PC-3 (cell line): ENCODE results near the gene KRTCAP2. TPM values are rescaled to one million over a fixed set of nuclear protein-coding genes. Genes with fewer than 3 reads are reported as not detected.
"Not testable (repeated sequence)": the region's sequence is repeated elsewhere in the genome, so short reads cannot be mapped to it uniquely, and the experiment has no call there.

Experiments used
- ATAC-seq: fragments of 200-7000 bp; cut with Tn5 transposase; 2 replicates; pipeline ENCODE4 v1.9.1; 2020; ENCODE audit warnings: mild to moderate bottlenecking, moderate library complexity
- BruUV-seq: library from RNA; stranded (reverse); fragments of 400-500 nt; replicated peaks from 2 replicates; lab custom pipeline; 2021; lab: Mats Ljungman, UMichigan
- CTCF ChIA-PET: fragments of 300-600 bp; sonication (Branson Sonifier 250); formaldehyde crosslinking; loops from one replicate; lab custom pipeline; 2022; ENCODE audit warnings: antibody characterized with exemption; lab: Charles Lee
- POLR2A ChIA-PET: fragments of 300-600 bp; sonication (Branson Sonifier 250); formaldehyde crosslinking; loops from one replicate; lab custom pipeline; 2022; ENCODE audit warnings: antibody characterized with exemption; ENCODE audit not compliant: unreplicated experiment; lab: Charles Lee
- DNase-seq: peaks from one replicate; pipeline ENCODE4 v3.0.0-alpha.2; 2015
- H2AFZ ChIP-seq: fragments of 300-600 bp; sonication (generic); 2 replicates; pipeline ENCODE4 v1.6.0; 2016; ENCODE audit warnings: antibody characterized with exemption, low read length
- H3F3A ChIP-seq: fragments of 300-600 bp; sonication (generic); one replicate; pipeline ENCODE4 v1.6.0; 2017; ENCODE audit warnings: antibody characterized with exemption, low read length, control low read depth, mild to moderate bottlenecking; ENCODE audit not compliant: unreplicated experiment
- H3K27ac ChIP-seq: fragments of 300-600 bp; sonication (generic); 2 replicates; pipeline ENCODE4 v1.5.1; 2016; ENCODE audit warnings: mild to moderate bottlenecking, low read length
- H3K27me3 ChIP-seq: fragments of 300-600 bp; sonication (generic); 2 replicates; pipeline ENCODE4 v1.6.1; 2016; ENCODE audit warnings: low read length, mixed read lengths
- H3K36me3 ChIP-seq: fragments of 300-600 bp; sonication (generic); 2 replicates; pipeline ENCODE4 v1.6.1; 2016; ENCODE audit warnings: low read depth, mixed run types, low read length, mixed read lengths
- H3K4me1 ChIP-seq: fragments of 300-600 bp; sonication (generic); 2 replicates; pipeline ENCODE4 v1.5.1; 2016; ENCODE audit warnings: low read length; ENCODE audit not compliant: insufficient read depth
- H3K4me2 ChIP-seq: fragments of 300-600 bp; sonication (generic); 2 replicates; pipeline ENCODE4 v1.6.0; 2016; ENCODE audit warnings: low read length
- H3K4me3 ChIP-seq: fragments of 300-600 bp; sonication (generic); 2 replicates; pipeline ENCODE4 v1.5.1; 2016; ENCODE audit warnings: mild to moderate bottlenecking, low read length, mixed read lengths
- H3K79me2 ChIP-seq: fragments of 300-600 bp; sonication (generic); 2 replicates; pipeline ENCODE4 v1.6.1; 2017; ENCODE audit warnings: low read length, mixed read lengths
- H3K9ac ChIP-seq: fragments of 300-600 bp; sonication (generic); 2 replicates; pipeline ENCODE4 v1.6.0; 2016; ENCODE audit warnings: mild to moderate bottlenecking, low read length
- H3K9me2 ChIP-seq: fragments of 300-600 bp; sonication (generic); replicated peaks from 2 replicates; pipeline ENCODE4 v1.6.1; 2016; ENCODE audit warnings: mixed run types, low read length, mixed read lengths
- H3K9me3 ChIP-seq: fragments of 300-600 bp; sonication (generic); 2 replicates; pipeline ENCODE4 v1.6.1; 2016; ENCODE audit warnings: low read length, mixed read lengths
- H4K20me1 ChIP-seq: fragments of 300-600 bp; sonication (generic); 2 replicates; pipeline ENCODE4 v1.6.1; 2016; ENCODE audit warnings: low read length, mixed read lengths
- CTCF ChIP-seq: fragments of 300-600 bp; sonication (generic); conservative IDR thresholded peaks from 2 replicates; pipeline ENCODE4 v1.5.1; 2017; ENCODE audit warnings: antibody characterized with exemption, low read depth, mild to moderate bottlenecking, low read length
- EZH2 ChIP-seq: fragments of 300-600 bp; sonication (generic); IDR thresholded peaks from one replicate; pipeline ENCODE4 v1.6.1; 2017; ENCODE audit warnings: antibody characterized with exemption, mild to moderate bottlenecking, low read length; ENCODE audit not compliant: unreplicated experiment
- EZH2phosphoT487 ChIP-seq: fragments of 300-600 bp; sonication (generic); IDR thresholded peaks from 2 replicates; pipeline ENCODE4 v1.6.1; 2018; ENCODE audit warnings: mild to moderate bottlenecking, antibody characterized with exemption, low read length, borderline replicate concordance
- intact Hi-C: fragments of 100-400 bp; cut with micrococcal nuclease; formaldehyde crosslinking; loops from 2 replicates; pipeline ENCODE4 v1.9.0; 2023
- total RNA-seq: library from RNA; depleted of rRNA; stranded (reverse); fragments of >200 nt; gene quantifications from 2 replicates; pipeline ENCODE4 v1.2.3, GENCODE V29; 2014

The KRTCAP2 gene
- total RNA-seq, 1 experiment from 2014 or later, result 241 TPM

- CTCF ChIA-PET, result interaction anchor here (2.0 kb wide), 1 partner anchor 16 kb away, joined by 8 read pairs; no protein-coding TSS in a partner anchor
Observed at GRCh38 chr1:155191904-155192303, 18.8 kb upstream of the KRTCAP2 start.

GRCh38 chr1:155189926-155190325, 16.8 kb upstream of the KRTCAP2 start:
- H3F3A ChIP-seq, H3K9me3 ChIP-seq, H3K9ac ChIP-seq, H4K20me1 ChIP-seq, BruUV-seq, H3K4me2 ChIP-seq, CTCF ChIA-PET, H3K9me2 ChIP-seq, H3K79me2 ChIP-seq, DNase-seq, H3K27ac ChIP-seq, ATAC-seq, POLR2A ChIA-PET, H3K36me3 ChIP-seq, H2AFZ ChIP-seq, H3K4me3 ChIP-seq, H3K27me3 ChIP-seq: not testable (repeated sequence)
- intact Hi-C loops, result loop anchor here (5.0 kb wide), 1 partner anchor 37 kb away; no protein-coding TSS in a partner anchor
- peaks cover 20% of the 10 kb centered on the region for H3K4me1 ChIP-seq

More at GRCh38 chr1:155191904-155192303, 18.8 kb upstream of the KRTCAP2 start:
- no peak for TF ChIP-seq CTCF
- TF ChIP-seq EZH2, result no peak
- no peak for TF ChIP-seq EZH2phosphoT487
- peaks cover 4% of the 10 kb centered on the region; the same call in 1 of the 2 replicates for H3K79me2 ChIP-seq
- H3K9me2 ChIP-seq, result no peaks in the 10 kb centered on the region
- POLR2A ChIA-PET, result no interaction called here
- H3K9ac ChIP-seq, result no peak overlapping the region
- no peak for ATAC-seq
- BruUV-seq, result no TSS peak
- no peak overlapping the region for H3K4me3 ChIP-seq
- H3K4me1 ChIP-seq, result peaks cover 27% of the 10 kb centered on the region
- no peak overlapping the region for H3K27ac ChIP-seq
- DNase-seq, result no peak
- no peaks in the 10 kb centered on the region for H3F3A ChIP-seq
- H3K36me3 ChIP-seq, result 0 out of 2 replicates have a peak, but pooled peaks cover under 1% of the 10 kb centered on the region
- H2AFZ ChIP-seq, result no peak overlapping the region
- intact Hi-C loops, result loop anchor here (2.0 to 5.0 kb wide), 2 partner anchors 15 to 35 kb away; no protein-coding TSS in a partner anchor
- no peaks in the 10 kb centered on the region for H3K27me3 ChIP-seq
- no peaks in the 10 kb centered on the region for H3K9me3 ChIP-seq
- H3K4me2 ChIP-seq, result no peak overlapping the region
- H4K20me1 ChIP-seq, result no peaks in the 10 kb centered on the region

GRCh38 chr1:155188268-155188667, 15.2 kb upstream of the KRTCAP2 start:
- H3K9me3 ChIP-seq, result no peaks in the 10 kb centered on the region
- H3K9me2 ChIP-seq, result no peaks in the 10 kb centered on the region
- no peaks in the 10 kb centered on the region for H3K79me2 ChIP-seq
- H3K4me3 ChIP-seq, result no peak overlapping the region
- no peak overlapping the region for H3K9ac ChIP-seq
- H3K36me3 ChIP-seq, result no peaks in the 10 kb centered on the region
- peaks cover 3% of the 10 kb centered on the region for H3F3A ChIP-seq
- POLR2A ChIA-PET, result no interaction called here
- TF ChIP-seq EZH2phosphoT487 (no peak), EZH2 (no peak), CTCF (no peak)
- BruUV-seq, result no TSS peak
- no peak for ATAC-seq
- CTCF ChIA-PET, result no interaction called here
- no peaks in the 10 kb centered on the region for H3K27me3 ChIP-seq
- intact Hi-C loops, result no loop called here
- no peak overlapping the region for H2AFZ ChIP-seq
- no peaks in the 10 kb centered on the region for H4K20me1 ChIP-seq
- no peak overlapping the region for H3K27ac ChIP-seq
- DNase-seq, result no peak
- H3K4me2 ChIP-seq, result no peak overlapping the region
- H3K4me1 ChIP-seq, result peaks cover 9% of the 10 kb centered on the region
